ENCODE measurements around the gene KIF21B. TPM values are rescaled to one million over a fixed set of nuclear protein-coding genes. Genes with fewer than 3 reads are reported as not detected.

The KIF21B gene
- total and polyA plus RNA-seq, 9 of the 15 experiments (the other 6 are each of a cell fraction or from before 2014, with no cell fraction given): 0.46 to 13.4 (median 5.9) TPM

DNA sequence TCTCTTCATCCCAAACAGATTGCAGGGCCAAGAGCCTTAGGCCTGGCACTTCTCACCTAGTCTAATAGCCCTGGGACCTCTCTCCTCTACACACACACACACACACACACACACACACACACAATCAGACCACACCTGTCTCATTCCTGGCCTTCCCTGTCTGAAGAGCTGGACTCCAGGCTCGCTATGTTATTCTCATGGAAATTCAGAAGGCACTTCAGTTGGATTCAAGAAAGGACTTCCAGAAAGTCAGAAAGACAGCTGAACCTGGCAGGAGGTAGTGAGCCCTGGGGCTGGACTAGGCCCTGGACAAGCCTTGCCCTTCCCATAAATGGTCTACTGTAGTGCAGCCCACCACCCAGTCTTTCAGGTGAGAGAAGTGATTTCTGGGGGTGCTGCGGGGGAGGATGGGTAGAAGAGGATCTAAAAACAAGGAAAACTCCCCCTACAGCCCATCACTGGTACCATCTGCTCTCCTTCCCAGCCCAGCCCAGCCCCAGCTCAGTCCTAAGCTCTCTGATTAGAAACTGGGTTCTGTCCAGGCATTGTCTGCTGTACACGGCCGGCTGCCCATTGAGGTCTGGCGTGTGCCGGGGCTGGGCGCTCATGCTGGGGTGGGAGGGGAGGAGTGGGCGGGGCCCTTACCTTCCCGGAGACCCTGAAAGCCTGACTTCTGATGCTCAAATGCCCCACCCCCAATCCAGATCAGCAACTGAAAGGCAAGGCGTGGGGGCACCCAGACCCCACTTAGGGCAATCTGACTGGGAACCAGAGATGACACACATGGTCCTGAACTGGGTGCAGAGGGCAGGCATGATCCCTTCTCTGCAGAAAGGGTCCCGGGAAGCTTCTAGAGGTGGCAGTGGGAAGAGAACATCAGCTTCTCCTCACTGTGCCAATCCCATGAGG lies 2.5 kb downstream of the KIF21B start (continued):
- TF ChIP-seq, protein P1, sequence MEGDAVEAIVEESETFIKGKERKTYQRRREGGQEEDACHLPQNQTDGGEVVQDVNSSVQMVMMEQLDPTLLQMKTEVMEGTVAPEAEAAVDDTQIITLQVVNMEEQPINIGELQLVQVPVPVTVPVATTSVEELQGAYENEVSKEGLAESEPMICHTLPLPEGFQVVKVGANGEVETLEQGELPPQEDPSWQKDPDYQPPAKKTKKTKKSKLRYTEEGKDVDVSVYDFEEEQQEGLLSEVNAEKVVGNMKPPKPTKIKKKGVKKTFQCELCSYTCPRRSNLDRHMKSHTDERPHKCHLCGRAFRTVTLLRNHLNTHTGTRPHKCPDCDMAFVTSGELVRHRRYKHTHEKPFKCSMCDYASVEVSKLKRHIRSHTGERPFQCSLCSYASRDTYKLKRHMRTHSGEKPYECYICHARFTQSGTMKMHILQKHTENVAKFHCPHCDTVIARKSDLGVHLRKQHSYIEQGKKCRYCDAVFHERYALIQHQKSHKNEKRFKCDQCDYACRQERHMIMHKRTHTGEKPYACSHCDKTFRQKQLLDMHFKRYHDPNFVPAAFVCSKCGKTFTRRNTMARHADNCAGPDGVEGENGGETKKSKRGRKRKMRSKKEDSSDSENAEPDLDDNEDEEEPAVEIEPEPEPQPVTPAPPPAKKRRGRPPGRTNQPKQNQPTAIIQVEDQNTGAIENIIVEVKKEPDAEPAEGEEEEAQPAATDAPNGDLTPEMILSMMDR (IDR thresholded peaks at IDR 0.05 in 2 of 3, conservative IDR thresholded peaks at IDR 0.05 in 1 of 3; ENCODE audit: insufficient read depth in 2 of 3, low read depth in 1 of 3, low read length in 3 of 3): peak; percentile 55 to 71 (median 67)
- TF ChIP-seq PYGO2 (tag; IDR thresholded peaks at IDR 0.05) (no peak), CXXC5 (CRISPR knock-in tag; IDR thresholded peaks at IDR 0.05) (0 out of 2 replicates have a peak, but pooled peaks have one; percentile 20), MCM2 (IDR thresholded peaks at IDR 0.05; ENCODE audit: low read depth) (no peak), NR4A1 (CRISPR knock-in tag; IDR thresholded peaks at IDR 0.05) (no peak), NR4A1 (tag; IDR thresholded peaks at IDR 0.05) (no peak), ZNF143 (CRISPR knock-in tag; IDR thresholded peaks at IDR 0.05) (0 out of 2 replicates have a peak, but pooled peaks have one; percentile 10)
- TF ChIP-seq, protein P2, sequence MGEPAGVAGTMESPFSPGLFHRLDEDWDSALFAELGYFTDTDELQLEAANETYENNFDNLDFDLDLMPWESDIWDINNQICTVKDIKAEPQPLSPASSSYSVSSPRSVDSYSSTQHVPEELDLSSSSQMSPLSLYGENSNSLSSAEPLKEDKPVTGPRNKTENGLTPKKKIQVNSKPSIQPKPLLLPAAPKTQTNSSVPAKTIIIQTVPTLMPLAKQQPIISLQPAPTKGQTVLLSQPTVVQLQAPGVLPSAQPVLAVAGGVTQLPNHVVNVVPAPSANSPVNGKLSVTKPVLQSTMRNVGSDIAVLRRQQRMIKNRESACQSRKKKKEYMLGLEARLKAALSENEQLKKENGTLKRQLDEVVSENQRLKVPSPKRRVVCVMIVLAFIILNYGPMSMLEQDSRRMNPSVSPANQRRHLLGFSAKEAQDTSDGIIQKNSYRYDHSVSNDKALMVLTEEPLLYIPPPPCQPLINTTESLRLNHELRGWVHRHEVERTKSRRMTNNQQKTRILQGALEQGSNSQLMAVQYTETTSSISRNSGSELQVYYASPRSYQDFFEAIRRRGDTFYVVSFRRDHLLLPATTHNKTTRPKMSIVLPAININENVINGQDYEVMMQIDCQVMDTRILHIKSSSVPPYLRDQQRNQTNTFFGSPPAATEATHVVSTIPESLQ (CRISPR knock-in tag; IDR thresholded peaks at IDR 0.05): no peak
- TF ChIP-seq, protein P3, sequence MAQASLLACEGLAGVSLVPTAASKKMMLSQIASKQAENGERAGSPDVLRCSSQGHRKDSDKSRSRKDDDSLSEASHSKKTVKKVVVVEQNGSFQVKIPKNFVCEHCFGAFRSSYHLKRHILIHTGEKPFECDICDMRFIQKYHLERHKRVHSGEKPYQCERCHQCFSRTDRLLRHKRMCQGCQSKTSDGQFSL (CRISPR knock-in tag; IDR thresholded peaks at IDR 0.05): peak; percentile 33; the same call in 1 of the 2 replicates
- TF ChIP-seq, protein P3 (tag; IDR thresholded peaks at IDR 0.05): no peak
- TF ChIP-seq, protein P4, sequence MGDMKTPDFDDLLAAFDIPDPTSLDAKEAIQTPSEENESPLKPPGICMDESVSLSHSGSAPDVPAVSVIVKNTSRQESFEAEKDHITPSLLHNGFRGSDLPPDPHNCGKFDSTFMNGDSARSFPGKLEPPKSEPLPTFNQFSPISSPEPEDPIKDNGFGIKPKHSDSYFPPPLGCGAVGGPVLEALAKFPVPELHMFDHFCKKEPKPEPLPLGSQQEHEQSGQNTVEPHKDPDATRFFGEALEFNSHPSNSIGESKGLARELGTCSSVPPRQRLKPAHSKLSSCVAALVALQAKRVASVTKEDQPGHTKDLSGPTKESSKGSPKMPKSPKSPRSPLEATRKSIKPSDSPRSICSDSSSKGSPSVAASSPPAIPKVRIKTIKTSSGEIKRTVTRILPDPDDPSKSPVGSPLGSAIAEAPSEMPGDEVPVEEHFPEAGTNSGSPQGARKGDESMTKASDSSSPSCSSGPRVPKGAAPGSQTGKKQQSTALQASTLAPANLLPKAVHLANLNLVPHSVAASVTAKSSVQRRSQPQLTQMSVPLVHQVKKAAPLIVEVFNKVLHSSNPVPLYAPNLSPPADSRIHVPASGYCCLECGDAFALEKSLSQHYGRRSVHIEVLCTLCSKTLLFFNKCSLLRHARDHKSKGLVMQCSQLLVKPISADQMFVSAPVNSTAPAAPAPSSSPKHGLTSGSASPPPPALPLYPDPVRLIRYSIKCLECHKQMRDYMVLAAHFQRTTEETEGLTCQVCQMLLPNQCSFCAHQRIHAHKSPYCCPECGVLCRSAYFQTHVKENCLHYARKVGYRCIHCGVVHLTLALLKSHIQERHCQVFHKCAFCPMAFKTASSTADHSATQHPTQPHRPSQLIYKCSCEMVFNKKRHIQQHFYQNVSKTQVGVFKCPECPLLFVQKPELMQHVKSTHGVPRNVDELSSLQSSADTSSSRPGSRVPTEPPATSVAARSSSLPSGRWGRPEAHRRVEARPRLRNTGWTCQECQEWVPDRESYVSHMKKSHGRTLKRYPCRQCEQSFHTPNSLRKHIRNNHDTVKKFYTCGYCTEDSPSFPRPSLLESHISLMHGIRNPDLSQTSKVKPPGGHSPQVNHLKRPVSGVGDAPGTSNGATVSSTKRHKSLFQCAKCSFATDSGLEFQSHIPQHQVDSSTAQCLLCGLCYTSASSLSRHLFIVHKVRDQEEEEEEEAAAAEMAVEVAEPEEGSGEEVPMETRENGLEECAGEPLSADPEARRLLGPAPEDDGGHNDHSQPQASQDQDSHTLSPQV (IDR thresholded peaks at IDR 0.05): peak; percentile 69
- TF ChIP-seq, protein P5, sequence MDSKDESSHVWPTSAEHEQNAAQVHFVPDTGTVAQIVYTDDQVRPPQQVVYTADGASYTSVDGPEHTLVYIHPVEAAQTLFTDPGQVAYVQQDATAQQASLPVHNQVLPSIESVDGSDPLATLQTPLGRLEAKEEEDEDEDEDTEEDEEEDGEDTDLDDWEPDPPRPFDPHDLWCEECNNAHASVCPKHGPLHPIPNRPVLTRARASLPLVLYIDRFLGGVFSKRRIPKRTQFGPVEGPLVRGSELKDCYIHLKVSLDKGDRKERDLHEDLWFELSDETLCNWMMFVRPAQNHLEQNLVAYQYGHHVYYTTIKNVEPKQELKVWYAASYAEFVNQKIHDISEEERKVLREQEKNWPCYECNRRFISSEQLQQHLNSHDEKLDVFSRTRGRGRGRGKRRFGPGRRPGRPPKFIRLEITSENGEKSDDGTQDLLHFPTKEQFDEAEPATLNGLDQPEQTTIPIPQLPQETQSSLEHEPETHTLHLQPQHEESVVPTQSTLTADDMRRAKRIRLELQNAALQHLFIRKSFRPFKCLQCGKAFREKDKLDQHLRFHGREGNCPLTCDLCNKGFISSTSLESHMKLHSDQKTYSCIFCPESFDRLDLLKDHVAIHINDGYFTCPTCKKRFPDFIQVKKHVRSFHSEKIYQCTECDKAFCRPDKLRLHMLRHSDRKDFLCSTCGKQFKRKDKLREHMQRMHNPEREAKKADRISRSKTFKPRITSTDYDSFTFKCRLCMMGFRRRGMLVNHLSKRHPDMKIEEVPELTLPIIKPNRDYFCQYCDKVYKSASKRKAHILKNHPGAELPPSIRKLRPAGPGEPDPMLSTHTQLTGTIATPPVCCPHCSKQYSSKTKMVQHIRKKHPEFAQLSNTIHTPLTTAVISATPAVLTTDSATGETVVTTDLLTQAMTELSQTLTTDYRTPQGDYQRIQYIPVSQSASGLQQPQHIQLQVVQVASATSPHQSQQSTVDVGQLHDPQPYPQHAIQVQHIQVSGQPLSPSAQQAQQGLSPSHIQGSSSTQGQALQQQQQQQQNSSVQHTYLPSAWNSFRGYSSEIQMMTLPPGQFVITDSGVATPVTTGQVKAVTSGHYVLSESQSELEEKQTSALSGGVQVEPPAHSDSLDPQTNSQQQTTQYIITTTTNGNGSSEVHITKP (IDR thresholded peaks at IDR 0.05; ENCODE audit: partially characterized antibody): peak; percentile 55
